ENCODE measurements around the gene CTIF.

The CTIF gene

GRCh38 chr18:48828194-48828545, 289.3 kb downstream of the CTIF start:
- no peak for DNase-seq

- DNase-seq: no peak
Observed at GRCh38 chr18:48828691-48829442, 290.0 kb downstream of the CTIF start.

GRCh38 chr18:48829443-48830149, 290.8 kb downstream of the CTIF start:
- DNase-seq: no peak

GRCh38 chr18:48831113-48831759, 292.4 kb downstream of the CTIF start:
- no peak for DNase-seq

- DNase-seq: no peak
Observed at GRCh38 chr18:48831802-48832201, 293.0 kb downstream of the CTIF start.

- peak in 1 of 2 experiments; percentile 10 for DNase-seq
Observed at GRCh38 chr18:48832938-48833700, 294.3 kb downstream of the CTIF start.

- no peak for DNase-seq
Observed at GRCh38 chr18:48833701-48834412, 295.0 kb downstream of the CTIF start.

- no peak for DNase-seq
Observed at GRCh38 chr18:48834413-48835031, 295.7 kb downstream of the CTIF start.

- no peak for DNase-seq
Observed at GRCh38 chr18:48835119-48835518, 296.3 kb downstream of the CTIF start.

GRCh38 chr18:48835745-48836170, 296.9 kb downstream of the CTIF start:
- no peak for DNase-seq

GRCh38 chr18:48836231-48836805, 297.5 kb downstream of the CTIF start:
- no peak for DNase-seq

- DNase-seq: no peak
Observed at GRCh38 chr18:48836806-48837615, 298.2 kb downstream of the CTIF start.

GRCh38 chr18:48837676-48838075, 298.8 kb downstream of the CTIF start:
- DNase-seq: no peak

GRCh38 chr18:48838166-48838775, 299.4 kb downstream of the CTIF start:
- DNase-seq: no peak

- no peak for DNase-seq
Observed at GRCh38 chr18:48838921-48839818, 300.3 kb downstream of the CTIF start.

- no peak for DNase-seq
Observed at GRCh38 chr18:48839819-48840490, 301.1 kb downstream of the CTIF start.

GRCh38 chr18:48840491-48840877, 301.7 kb downstream of the CTIF start:
- DNase-seq: no peak

- no peak for DNase-seq
Observed at GRCh38 chr18:48841381-48842258, 302.8 kb downstream of the CTIF start.

Data from SHP77 (cell line).